Endodermal cell (in vitro differentiated cells): ENCODE data around the gene BMPER. TPM values are rescaled to one million over a fixed set of nuclear protein-coding genes. Genes with fewer than 3 reads are reported as not detected.

Source experiments
- DNase-seq: peaks from one replicate; pipeline ENCODE4 v3.0.0-alpha.2; 2017
- H3K27ac ChIP-seq: 2 replicates; pipeline ENCODE4 v1.5.1; 2013; ENCODE audit warnings: mild to moderate bottlenecking, low read depth, low read length, moderate library complexity
- H3K27me3 ChIP-seq: 2 replicates; pipeline ENCODE4 v1.6.1; 2013; ENCODE audit warnings: mild to moderate bottlenecking, low read length, moderate library complexity; ENCODE audit not compliant: insufficient read depth, control insufficient read depth, poor library complexity, severe bottlenecking
- H3K36me3 ChIP-seq: 2 replicates; pipeline ENCODE4 v1.7.0; 2013; ENCODE audit warnings: mild to moderate bottlenecking, low read length, moderate library complexity; ENCODE audit not compliant: control insufficient read depth, insufficient read depth
- H3K4me1 ChIP-seq: one replicate; pipeline ENCODE4 v1.7.0; 2013; ENCODE audit warnings: low read length; ENCODE audit not compliant: control insufficient read depth, insufficient read depth
- H3K4me3 ChIP-seq: 2 replicates; pipeline ENCODE4 v1.5.1; 2013; ENCODE audit warnings: mild to moderate bottlenecking, low read length, moderate library complexity
- H3K9ac ChIP-seq: 2 replicates; pipeline ENCODE4 v1.6.1; 2013; ENCODE audit warnings: mild to moderate bottlenecking, low read length, moderate library complexity; ENCODE audit not compliant: poor library complexity, severe bottlenecking; ENCODE audit errors: extremely low read depth
- H3K9me3 ChIP-seq: 2 replicates; pipeline ENCODE4 v1.6.1; 2013; ENCODE audit warnings: mild to moderate bottlenecking, low read length, moderate library complexity; ENCODE audit not compliant: control insufficient read depth
- H3K27ac Mint-ChIP-seq: 2 replicates; pipeline ENCODE4 v1.8.0; 2020; ENCODE audit warnings: mixed read lengths
- H3K27me3 Mint-ChIP-seq: 2 replicates; pipeline ENCODE4 v1.8.0; 2021; ENCODE audit warnings: mild to moderate bottlenecking, mixed read lengths; ENCODE audit not compliant: insufficient read depth
- H3K36me3 Mint-ChIP-seq: 2 replicates; pipeline ENCODE4 v1.8.0; 2020; ENCODE audit warnings: low read depth, mixed read lengths
- H3K4me1 Mint-ChIP-seq: 2 replicates; pipeline ENCODE4 v1.8.0; 2020; ENCODE audit warnings: mixed read lengths
- H3K4me3 Mint-ChIP-seq: 2 replicates; pipeline ENCODE4 v1.8.0; 2020; ENCODE audit warnings: mild to moderate bottlenecking, moderate library complexity, mixed read lengths
- H3K9me3 Mint-ChIP-seq: 2 replicates; pipeline ENCODE4 v1.8.0; 2020; ENCODE audit warnings: mild to moderate bottlenecking, mixed read lengths
- WGBS, 2 experiments: methylation state at CpG; one replicate each; pipeline versions ENCODE4 v1.1.5 to v1.1.7; 2013; ENCODE audit warnings: missing lambda C conversion rate in 2 of 2, mixed read lengths in 1 of 2; ENCODE audit not compliant: insufficient coverage in 1 of 2, insufficient read length in 1 of 2; 5-methylcytosine and 5-hydroxymethylcytosine counted together
- total RNA-seq, 2 donors: library from RNA; stranded (reverse); fragmentation: NEBNext Ultra II Directional in 1 of 2; extraction: Animal tissue kit (Norgen Biotek cat#: 25700) in 1 of 2; gene quantifications; 2 replicates in 1 of 2; 3 replicates in 1 of 2; pipeline ENCODE4 v1.2.1, GENCODE V29; 2021
- TF ChIP-seq, protein P1 (sequence below): fragments of 200-600 bp; sonication (generic); conservative IDR thresholded peaks from 2 replicates; pipeline ENCODE4 v1.5.0; 2021; ENCODE audit warnings: antibody characterized with exemption, mild to moderate bottlenecking

Gene BMPER
- total RNA-seq, 2 donors from 2014 or later: 71.2 to 72.2 TPM

DNA sequence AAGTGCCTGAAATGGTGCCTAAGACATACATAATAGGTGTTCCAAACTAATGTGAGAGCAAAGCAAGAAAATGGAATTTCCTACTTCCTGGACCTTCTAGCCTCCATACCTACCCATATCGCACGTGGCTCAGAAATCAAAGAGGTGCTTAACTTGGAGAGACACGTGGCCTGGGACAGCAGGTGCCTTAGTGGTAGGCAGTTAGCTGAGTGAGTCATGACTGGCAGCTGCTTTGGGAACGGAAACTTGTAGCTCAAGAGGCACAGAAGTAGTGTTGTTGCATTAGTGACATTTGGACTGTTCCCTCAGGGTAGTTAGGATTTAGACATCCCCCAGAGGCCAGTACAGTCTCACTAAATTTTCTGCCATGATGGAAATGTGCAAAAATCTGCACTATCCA is 12.0 kb upstream of the BMPER start:
- Histone ChIP-seq H3K9me3 (no peaks in the 10 kb centered on the region), H3K9ac (no peak overlapping the region), H3K27me3 (no peaks in the 10 kb centered on the region), H3K4me1 (peaks cover 5% of the 10 kb centered on the region), H3K4me3 (no peak overlapping the region), H3K27ac (no peak overlapping the region), H3K36me3 (no peaks in the 10 kb centered on the region)
- H3K4me1 Mint-ChIP-seq: peaks cover 55% of the 10 kb centered on the region
- 78 to 94% methylated on average over 2 to 4 of the region's 4 CpGs for whole genome bisulfite sequencing, 2 experiments
- DNase-seq: no peak
- no peaks in the 10 kb centered on the region for H3K27me3 Mint-ChIP-seq
- no peak overlapping the region for H3K4me3 Mint-ChIP-seq
- TF ChIP-seq, protein P1, sequence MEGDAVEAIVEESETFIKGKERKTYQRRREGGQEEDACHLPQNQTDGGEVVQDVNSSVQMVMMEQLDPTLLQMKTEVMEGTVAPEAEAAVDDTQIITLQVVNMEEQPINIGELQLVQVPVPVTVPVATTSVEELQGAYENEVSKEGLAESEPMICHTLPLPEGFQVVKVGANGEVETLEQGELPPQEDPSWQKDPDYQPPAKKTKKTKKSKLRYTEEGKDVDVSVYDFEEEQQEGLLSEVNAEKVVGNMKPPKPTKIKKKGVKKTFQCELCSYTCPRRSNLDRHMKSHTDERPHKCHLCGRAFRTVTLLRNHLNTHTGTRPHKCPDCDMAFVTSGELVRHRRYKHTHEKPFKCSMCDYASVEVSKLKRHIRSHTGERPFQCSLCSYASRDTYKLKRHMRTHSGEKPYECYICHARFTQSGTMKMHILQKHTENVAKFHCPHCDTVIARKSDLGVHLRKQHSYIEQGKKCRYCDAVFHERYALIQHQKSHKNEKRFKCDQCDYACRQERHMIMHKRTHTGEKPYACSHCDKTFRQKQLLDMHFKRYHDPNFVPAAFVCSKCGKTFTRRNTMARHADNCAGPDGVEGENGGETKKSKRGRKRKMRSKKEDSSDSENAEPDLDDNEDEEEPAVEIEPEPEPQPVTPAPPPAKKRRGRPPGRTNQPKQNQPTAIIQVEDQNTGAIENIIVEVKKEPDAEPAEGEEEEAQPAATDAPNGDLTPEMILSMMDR: no peak
- H3K36me3 Mint-ChIP-seq: no peaks in the 10 kb centered on the region
- H3K9me3 Mint-ChIP-seq: no peaks in the 10 kb centered on the region
- no peak overlapping the region for H3K27ac Mint-ChIP-seq

- DNase-seq: peak; percentile 98
- no peaks in the 10 kb centered on the region for H3K36me3 Mint-ChIP-seq
- TF ChIP-seq, protein P1: peak; percentile 93
- H3K4me1 Mint-ChIP-seq: peaks cover 57% of the 10 kb centered on the region
- H3K36me3 ChIP-seq: no peaks in the 10 kb centered on the region
- no peak overlapping the region for H3K27ac Mint-ChIP-seq
- no peak overlapping the region for H3K9ac ChIP-seq
- no peak overlapping the region for H3K4me3 ChIP-seq
- peaks cover 10% of the 10 kb centered on the region for H3K4me1 ChIP-seq
- H3K4me3 Mint-ChIP-seq: no peak overlapping the region
- WGBS, 2 experiments: 28 to 38% methylated on average over 6 to 17 of the region's 17 CpGs
- H3K9me3 Mint-ChIP-seq: no peaks in the 10 kb centered on the region
- no peaks in the 10 kb centered on the region for H3K9me3 ChIP-seq
- no peaks in the 10 kb centered on the region for H3K27me3 ChIP-seq
- H3K27me3 Mint-ChIP-seq: no peaks in the 10 kb centered on the region
- H3K27ac ChIP-seq: no peak overlapping the region
Observed at GRCh38 chr7:33895025-33895804, 10.1 kb upstream of the BMPER start.

GRCh38 chr7:33900501-33900900 is 4.8 kb upstream of the BMPER start:
- no peak for DNase-seq
- TF ChIP-seq, protein P1: no peak
- H3K27me3 ChIP-seq: no peaks in the 10 kb centered on the region

More at GRCh38 chr7:33900501-33900900, 4.8 kb upstream of the BMPER start:
- no peaks in the 10 kb centered on the region for H3K9me3 Mint-ChIP-seq
- H3K4me3 Mint-ChIP-seq: no peak overlapping the region
- Histone ChIP-seq H3K4me1 (peaks cover 12% of the 10 kb centered on the region), H3K9ac (no peak overlapping the region), H3K9me3 (no peaks in the 10 kb centered on the region), H3K36me3 (no peaks in the 10 kb centered on the region), H3K4me3 (no peak overlapping the region), H3K27ac (no peak overlapping the region)
- H3K4me1 Mint-ChIP-seq: peaks cover 48% of the 10 kb centered on the region
- H3K27ac Mint-ChIP-seq: no peak overlapping the region
- peaks cover 15% of the 10 kb centered on the region for H3K27me3 Mint-ChIP-seq
- H3K36me3 Mint-ChIP-seq: no peaks in the 10 kb centered on the region
